H1 (cell line): ENCODE results near the gene VAPA. TPM values are rescaled to one million over a fixed set of nuclear protein-coding genes. Genes with fewer than 3 reads are reported as not detected.

Experiments
- CTCF ChIA-PET: fragments of 300-600 bp; sonication (Branson Sonifier 250); formaldehyde crosslinking; loops from one replicate; lab custom pipeline; 2021; ENCODE audit not compliant: partially characterized antibody; lab: Charles Lee
- POLR2A ChIA-PET: fragments of 300-600 bp; sonication (Branson Sonifier 250); formaldehyde crosslinking; loops from one replicate; lab custom pipeline; 2021; ENCODE audit warnings: inconsistent platforms; ENCODE audit not compliant: partially characterized antibody; lab: Charles Lee
- DNase-seq, 2 experiments: peaks; one replicate each; pipeline versions ENCODE4 v3.0.0 to v3.0.0-alpha.2; 2010 to 2022; ENCODE audit warnings: low spot score in 2 of 2, low read depth in 1 of 2, mixed read lengths in 1 of 2
- FAIRE-seq: peaks from 2 replicates; lab custom pipeline; 2011; peaks lifted over from hg19 to GRCh38; lab: Jason Lieb, UNC
- H2AFZ ChIP-seq: 2 replicates; pipeline ENCODE4 v1.8.1; 2012; ENCODE audit warnings: low read length, inconsistent platforms
- H2AK5ac ChIP-seq: 2 replicates; pipeline ENCODE4 v1.6.1; 2013; ENCODE audit warnings: low read depth, low read length
- H2BK120ac ChIP-seq: replicated peaks from 2 replicates; pipeline ENCODE3; 2013; ENCODE audit warnings: low read depth, low read length, inconsistent platforms
- H2BK12ac ChIP-seq: 2 replicates; pipeline ENCODE4 v1.6.1; 2013; ENCODE audit warnings: low read depth, low read length
- H2BK15ac ChIP-seq: 2 replicates; pipeline ENCODE4 v1.6.1; 2013; ENCODE audit warnings: low read length
- H2BK20ac ChIP-seq: 2 replicates; pipeline ENCODE4 v1.6.1; 2013; ENCODE audit warnings: low read length
- H2BK5ac ChIP-seq: 2 replicates; pipeline ENCODE4 v1.6.1; 2013; ENCODE audit warnings: low read depth, low read length
- H3K14ac ChIP-seq: 2 replicates; pipeline ENCODE4 v1.6.1; 2013; ENCODE audit warnings: inconsistent platforms; ENCODE audit not compliant: insufficient read length
- H3K18ac ChIP-seq: 2 replicates; pipeline ENCODE4 v1.6.1; 2013; ENCODE audit warnings: low read length; ENCODE audit errors: extremely low read depth
- H3K23ac ChIP-seq: 2 replicates; pipeline ENCODE4 v1.6.1; 2013; ENCODE audit warnings: inconsistent platforms; ENCODE audit not compliant: insufficient read length
- H3K23me2 ChIP-seq: 2 replicates; pipeline ENCODE4 v1.6.1; 2013; ENCODE audit warnings: low read depth, low read length
- H3K27ac ChIP-seq: 2 replicates; pipeline ENCODE4 v1.6.1; 2011; ENCODE audit warnings: low read depth, low read length, inconsistent platforms
- H3K27me3 ChIP-seq, 4 experiments: replicated peaks in 1 of 4; 1 replicate in 1 of 4; 2 replicates in 3 of 4; pipeline versions ENCODE4 v1.6.1 to v1.8.1; 2011 to 2013; ENCODE audit warnings: low read length in 3 of 4, mild to moderate bottlenecking in 3 of 4, inconsistent platforms in 2 of 4, mixed read lengths in 2 of 4, moderate library complexity in 1 of 4; ENCODE audit not compliant: control insufficient read depth in 3 of 4, insufficient read depth in 3 of 4; ENCODE audit errors: extremely low read depth in 1 of 4
- H3K36me3 ChIP-seq, 4 experiments: 2 replicates each; pipeline versions ENCODE4 v1.6.1 to v1.8.1; 2011 to 2013; ENCODE audit warnings: mild to moderate bottlenecking in 4 of 4, low read length in 3 of 4, moderate library complexity in 2 of 4, control low read depth in 1 of 4, inconsistent platforms in 1 of 4; ENCODE audit not compliant: insufficient read depth in 4 of 4, control insufficient read depth in 2 of 4
- H3K4ac ChIP-seq: replicated peaks from 2 replicates; pipeline ENCODE3; 2013; ENCODE audit warnings: low read length, low read depth, mixed read lengths, inconsistent platforms; ENCODE audit not compliant: insufficient read length
- H3K4me1 ChIP-seq, 4 experiments: replicated peaks in 1 of 4; 1 replicate in 1 of 4; 2 replicates in 3 of 4; pipeline versions ENCODE4 v1.6.1 to v1.8.1; 2011 to 2013; ENCODE audit warnings: low read length in 3 of 4, inconsistent platforms in 2 of 4, mixed read lengths in 1 of 4; ENCODE audit not compliant: insufficient read depth in 4 of 4, control insufficient read depth in 3 of 4
- H3K4me2 ChIP-seq, 2 experiments: 2 replicates each; pipeline versions ENCODE4 v1.6.1 to v1.8.1; 2011 to 2013; ENCODE audit warnings: low read depth in 2 of 2, low read length in 2 of 2, control low read depth in 1 of 2, inconsistent platforms in 1 of 2, mild to moderate bottlenecking in 1 of 2; ENCODE audit not compliant: insufficient read depth in 1 of 2
- H3K4me3 ChIP-seq, 4 experiments: fragments of 200-600, 300-600 bp in 1 of 4; sonication (generic), shearing (Covaris generic), sonication (Bioruptor Twin) in 1 of 4; 2 replicates each; pipeline versions ENCODE4 v1.5.1 to v1.8.1; 2011 to 2016; ENCODE audit warnings: low read length in 4 of 4, low read depth in 3 of 4, control low read depth in 2 of 4, inconsistent platforms in 2 of 4, mild to moderate bottlenecking in 2 of 4, mixed read lengths in 1 of 4, moderate library complexity in 1 of 4; ENCODE audit not compliant: insufficient read depth in 2 of 4; ENCODE audit errors: extremely low read depth in 1 of 4
- H3K56ac ChIP-seq: replicated peaks from 2 replicates; pipeline ENCODE3; 2013; ENCODE audit warnings: low read depth, mild to moderate bottlenecking, mixed read lengths, low read length, inconsistent platforms; ENCODE audit not compliant: insufficient read length
- H3K79me1 ChIP-seq: 2 replicates; pipeline ENCODE4 v1.6.1; 2013; ENCODE audit warnings: low read depth, low read length, control low read depth
- H3K79me2 ChIP-seq, 2 experiments: 2 replicates each; pipeline versions ENCODE4 v1.6.1 to v1.8.1; 2012 to 2013; ENCODE audit warnings: low read length in 2 of 2, mild to moderate bottlenecking in 2 of 2, inconsistent platforms in 1 of 2; ENCODE audit not compliant: insufficient read depth in 2 of 2, control insufficient read depth in 1 of 2
- H3K9ac ChIP-seq, 4 experiments: replicated peaks in 1 of 4; 1 replicate in 1 of 4; 2 replicates in 3 of 4; pipeline versions ENCODE4 v1.6.1 to v1.8.1; 2011 to 2013; ENCODE audit warnings: low read depth in 3 of 4, low read length in 3 of 4, control low read depth in 2 of 4, mild to moderate bottlenecking in 2 of 4, moderate library complexity in 2 of 4, inconsistent platforms in 1 of 4; ENCODE audit errors: extremely low read depth in 1 of 4
- H3K9me3 ChIP-seq, 2 experiments: 2 replicates each; pipeline versions ENCODE4 v1.6.1 to v1.8.1; 2012 to 2013; ENCODE audit warnings: mild to moderate bottlenecking in 2 of 2, moderate library complexity in 2 of 2, control low read depth in 1 of 2, inconsistent platforms in 1 of 2, low read depth in 1 of 2, low read length in 1 of 2, mixed read lengths in 1 of 2; ENCODE audit not compliant: insufficient read depth in 2 of 2
- H4K20me1 ChIP-seq, 2 experiments: replicated peaks in 1 of 2; 2 replicates each; pipeline versions ENCODE3 to v1.8.1; 2011 to 2013; ENCODE audit warnings: inconsistent platforms in 2 of 2, low read length in 2 of 2, mild to moderate bottlenecking in 1 of 2; ENCODE audit not compliant: insufficient read depth in 2 of 2, control insufficient read depth in 1 of 2
- H4K5ac ChIP-seq: 2 replicates; pipeline ENCODE4 v1.6.1; 2013; ENCODE audit warnings: low read length, low read depth, mixed read lengths, inconsistent platforms; ENCODE audit not compliant: insufficient read length
- H4K8ac ChIP-seq: 2 replicates; pipeline ENCODE4 v1.8.0; 2013; ENCODE audit warnings: mild to moderate bottlenecking, moderate library complexity, low read length, inconsistent platforms; ENCODE audit not compliant: insufficient read depth; ENCODE audit errors: extremely low read depth
- H4K91ac ChIP-seq: replicated peaks from 2 replicates; pipeline ENCODE3; 2013; ENCODE audit warnings: low read length, mixed read lengths, inconsistent platforms; ENCODE audit not compliant: insufficient read length
- RBBP5 ChIP-seq: IDR thresholded peaks from 2 replicates; pipeline ENCODE4 v1.7.1; 2012; ENCODE audit warnings: low read depth, mild to moderate bottlenecking, inconsistent platforms, low read length, moderate library complexity, borderline replicate concordance
- WGBS, 2 experiments: shearing (Covaris generic) in 1 of 2; methylation state at CpG; one replicate each; pipeline versions ENCODE4 v1.1.6 to v1.1.7; 2013 to 2015; ENCODE audit warnings: low lambda C conversion rate in 2 of 2, mixed read lengths in 2 of 2, inconsistent platforms in 1 of 2, low coverage in 1 of 2, missing lambda C conversion rate in 1 of 2; ENCODE audit not compliant: insufficient replicate concordance in 2 of 2, insufficient coverage in 1 of 2, insufficient read length in 1 of 2; ENCODE audit errors: extremely low coverage in 1 of 2, missing lambda C conversion rate in 1 of 2; 5-methylcytosine and 5-hydroxymethylcytosine counted together
- polyA plus RNA-seq, 7 experiments: library from polyadenylated mRNA; depleted of rRNA in 3 of 7; stranded (reverse) in 5 of 7; unstranded in 2 of 7; fragments of >200 nt in 5 of 7; fragments of 200-250 nt in 2 of 7; gene quantifications; 1 replicate in 5 of 7; 2 replicates in 1 of 7; 4 replicates in 1 of 7; pipeline versions ENCODE4 v1.2.1 to v1.2.3, GENCODE V29; 2011 to 2013; ENCODE audit warnings: missing spikeins in 2 of 7, mixed read lengths in 2 of 7
- total RNA-seq: library from RNA; stranded (reverse); fragmentation: NEBNext Ultra II Directional; extraction: Animal tissue kit (Norgen Biotek cat#: 25700); gene quantifications from 2 replicates; pipeline ENCODE4 v1.2.1, GENCODE V29; 2021
- TF ChIP-seq, protein P1 (sequence below): IDR thresholded peaks from 2 replicates; pipeline ENCODE4 v1.6.1; 2011; ENCODE audit warnings: low read length, improper control_type of control experiment

Gene VAPA
- total and polyA plus RNA-seq, 2 of the 8 experiments (the other 6 are each of a cell fraction or from before 2014, with no cell fraction given), result 79.7 to 130 TPM

DNA sequence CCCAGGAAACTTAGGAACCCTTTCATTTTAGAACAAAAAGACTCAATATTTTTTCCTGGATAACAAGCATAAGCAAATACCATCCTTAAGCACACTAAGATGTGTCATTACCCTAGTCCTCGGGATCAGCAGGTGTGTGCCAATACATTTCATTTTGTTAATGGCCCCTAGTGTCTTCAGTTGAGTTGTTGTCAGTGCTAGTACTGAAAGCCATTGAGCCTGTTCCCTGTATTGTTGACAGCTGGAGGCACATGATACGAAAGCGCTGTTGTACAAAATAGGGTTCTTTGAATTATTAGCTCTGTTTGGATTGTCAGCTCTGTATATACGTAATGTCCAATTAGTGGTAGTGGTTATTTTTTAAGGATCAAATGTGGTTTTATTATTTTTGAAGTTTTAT, 29.5 kb downstream of the VAPA start:
- Histone ChIP-seq H3K14ac (no peak overlapping the region), H3K79me2 (peaks cover 0 to 16% of the 10 kb centered on the region in 2 experiments; a peak in 1 of 4 replicates), H3K4ac (no peak overlapping the region), H3K18ac (no peak overlapping the region), H2BK20ac (no peak overlapping the region), H3K27me3 (no peaks in the 10 kb centered on the region), H4K5ac (no peak overlapping the region), H3K4me2 (no peak overlapping the region), H2BK120ac (no peak overlapping the region), H3K9ac (no peak overlapping the region), H3K9me3 (no peaks in the 10 kb centered on the region), H3K79me1 (no peaks in the 10 kb centered on the region), H3K4me1 (no peaks in the 10 kb centered on the region), H2AK5ac (no peak overlapping the region), H3K27ac (no peak overlapping the region), H2BK5ac (no peak overlapping the region), H4K91ac (no peak overlapping the region), H4K8ac (no peak overlapping the region), H3K23ac (no peak overlapping the region), H2BK15ac (no peak overlapping the region), H3K56ac (no peak overlapping the region), H2AFZ (no peak overlapping the region), H3K23me2 (no peaks in the 10 kb centered on the region), H3K4me3 (no peak overlapping the region), H3K36me3 (peaks cover 7 to 50% (median 13%) of the 10 kb centered on the region in 4 experiments; a peak in 6 of 8 replicates), H4K20me1 (peaks cover 0 to 5% of the 10 kb centered on the region in 2 experiments), H2BK12ac (no peak overlapping the region)
- DNase-seq (no peak), FAIRE-seq (no peak)
- TF ChIP-seq RBBP5, result no peak
- TF ChIP-seq, protein P1, sequence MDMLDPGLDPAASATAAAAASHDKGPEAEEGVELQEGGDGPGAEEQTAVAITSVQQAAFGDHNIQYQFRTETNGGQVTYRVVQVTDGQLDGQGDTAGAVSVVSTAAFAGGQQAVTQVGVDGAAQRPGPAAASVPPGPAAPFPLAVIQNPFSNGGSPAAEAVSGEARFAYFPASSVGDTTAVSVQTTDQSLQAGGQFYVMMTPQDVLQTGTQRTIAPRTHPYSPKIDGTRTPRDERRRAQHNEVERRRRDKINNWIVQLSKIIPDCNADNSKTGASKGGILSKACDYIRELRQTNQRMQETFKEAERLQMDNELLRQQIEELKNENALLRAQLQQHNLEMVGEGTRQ, result no peak
- ChIA-PET CTCF (no interaction called here), POLR2A (no interaction called here)
- 88% methylated on average over 4 of the region's 4 CpGs; no CpG with 5 or more reads in 1 of the 2 experiments for WGBS, 2 experiments
